Upper lobe of left lung (tissue), 4 donors: ENCODE measurements around the gene GLS.

Source experiments
- CTCF ChIP-seq, 6 experiments: fragments of 450-650 bp in 4 of 6; fragments of 200-600 bp in 2 of 6; sonication (generic) in 2 of 6; IDR thresholded peaks; one replicate each; pipeline ENCODE4 v1.5.1; 2016 to 2019; ENCODE audit warnings: antibody characterized with exemption in 6 of 6
- EP300 ChIP-seq, 4 donors: sonication (generic); formaldehyde crosslinking; IDR thresholded peaks; one replicate each; pipeline ENCODE4 v1.5.1; 2017; ENCODE audit warnings: antibody characterized with exemption in 4 of 4, control low read depth in 2 of 4
- POLR2A ChIP-seq, 4 donors: fragments of 450-650 bp; IDR thresholded peaks; one replicate each; pipeline ENCODE4 v1.5.1; 2016 to 2017; ENCODE audit warnings: antibody characterized with exemption in 4 of 4, mild to moderate bottlenecking in 2 of 4
- POLR2AphosphoS5 ChIP-seq, 2 donors: sonication (generic); formaldehyde crosslinking; IDR thresholded peaks; one replicate each; pipeline ENCODE4 v1.5.1; 2017; ENCODE audit warnings: antibody characterized with exemption in 2 of 2

DNA sequence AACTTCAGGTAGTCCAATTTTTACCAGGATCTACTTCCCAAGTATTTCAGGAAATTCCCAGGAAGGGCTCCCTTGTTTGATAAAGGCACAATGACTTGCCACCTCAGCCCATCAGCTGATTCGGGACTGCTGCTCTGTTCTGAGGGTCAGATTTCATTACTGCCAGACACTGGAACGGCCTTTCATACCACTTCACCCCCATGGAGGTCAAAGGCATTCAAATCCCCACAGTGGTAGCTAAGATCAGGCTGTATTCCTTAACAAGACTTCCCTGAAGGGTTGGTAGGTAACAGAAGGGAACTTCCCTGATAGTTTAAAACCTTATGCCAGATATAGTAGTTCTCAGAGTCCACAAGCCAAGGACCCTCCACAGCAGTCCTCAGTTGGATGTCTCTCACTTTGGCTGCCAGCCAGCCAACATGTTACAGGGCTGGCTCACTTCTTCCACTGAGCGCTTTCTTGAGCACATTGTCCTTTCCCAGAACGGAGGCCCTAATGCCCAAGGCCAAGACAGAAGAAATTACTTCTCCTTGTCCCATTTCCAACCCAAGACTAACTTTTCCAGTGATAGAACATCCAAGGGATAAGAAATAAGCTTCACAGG is 40.0 kb upstream of the GLS start:
- no peak for TF ChIP-seq CTCF (IDR thresholded peaks at IDR 0.05)
- no peak for TF ChIP-seq POLR2AphosphoS5 (IDR thresholded peaks at IDR 0.05)
- TF ChIP-seq POLR2A (IDR thresholded peaks at IDR 0.05), result no peak
- TF ChIP-seq EP300 (IDR thresholded peaks at IDR 0.05), result no peak
